Neural progenitor cell (in vitro differentiated cells): ENCODE measurements around the gene IFRD2.

Source experiments
- EZH2 ChIP-seq: fragments of 200-600 bp; sonication (generic); IDR thresholded peaks from 2 replicates; pipeline ENCODE4 v1.6.1; 2017; ENCODE audit warnings: antibody characterized with exemption, mild to moderate bottlenecking, moderate library complexity
- EZH2phosphoT487 ChIP-seq: fragments of 200-600 bp; sonication (generic); IDR thresholded peaks from 2 replicates; pipeline ENCODE4 v1.6.1; 2017; ENCODE audit warnings: antibody characterized with exemption
- TF ChIP-seq, protein P1 (sequence below): fragments of 200-600 bp; sonication (generic); IDR thresholded peaks from 2 replicates; pipeline ENCODE4 v1.5.1; 2017; ENCODE audit warnings: antibody characterized with exemption, mild to moderate bottlenecking

DNA sequence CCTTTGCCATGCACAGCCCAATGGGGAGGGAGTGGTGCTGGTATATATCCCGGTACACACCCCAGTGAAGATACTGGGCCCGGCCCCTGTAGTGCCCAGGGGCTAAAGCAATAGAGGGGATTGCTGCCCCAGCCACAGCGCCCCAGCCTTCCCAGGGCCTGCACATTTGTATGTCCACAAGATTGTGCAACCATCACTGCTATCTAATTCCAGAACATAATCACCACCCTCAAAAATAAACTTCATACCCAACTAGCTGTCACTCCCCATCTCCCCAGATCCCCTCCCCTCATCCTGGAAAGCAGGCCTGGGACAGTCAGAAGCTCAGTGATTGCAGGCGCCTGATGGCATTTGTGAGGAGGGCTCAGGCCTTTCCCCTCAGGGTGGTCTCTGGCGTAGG lies 42.8 kb downstream of the IFRD2 start:
- TF ChIP-seq, protein P1, sequence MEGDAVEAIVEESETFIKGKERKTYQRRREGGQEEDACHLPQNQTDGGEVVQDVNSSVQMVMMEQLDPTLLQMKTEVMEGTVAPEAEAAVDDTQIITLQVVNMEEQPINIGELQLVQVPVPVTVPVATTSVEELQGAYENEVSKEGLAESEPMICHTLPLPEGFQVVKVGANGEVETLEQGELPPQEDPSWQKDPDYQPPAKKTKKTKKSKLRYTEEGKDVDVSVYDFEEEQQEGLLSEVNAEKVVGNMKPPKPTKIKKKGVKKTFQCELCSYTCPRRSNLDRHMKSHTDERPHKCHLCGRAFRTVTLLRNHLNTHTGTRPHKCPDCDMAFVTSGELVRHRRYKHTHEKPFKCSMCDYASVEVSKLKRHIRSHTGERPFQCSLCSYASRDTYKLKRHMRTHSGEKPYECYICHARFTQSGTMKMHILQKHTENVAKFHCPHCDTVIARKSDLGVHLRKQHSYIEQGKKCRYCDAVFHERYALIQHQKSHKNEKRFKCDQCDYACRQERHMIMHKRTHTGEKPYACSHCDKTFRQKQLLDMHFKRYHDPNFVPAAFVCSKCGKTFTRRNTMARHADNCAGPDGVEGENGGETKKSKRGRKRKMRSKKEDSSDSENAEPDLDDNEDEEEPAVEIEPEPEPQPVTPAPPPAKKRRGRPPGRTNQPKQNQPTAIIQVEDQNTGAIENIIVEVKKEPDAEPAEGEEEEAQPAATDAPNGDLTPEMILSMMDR: no peak
- TF ChIP-seq EZH2 (no peak), EZH2phosphoT487 (no peak)
